Hematopoietic multipotent progenitor cell treated with erythropoietin and hydrocortisone succinate and interleukin-3 and kit ligand, for 17 days (in vitro differentiated cells): ENCODE results near the gene GASK1A.
"Not testable (repeated sequence)": the region's sequence is repeated elsewhere in the genome, so short reads cannot be mapped to it uniquely, and the experiment has no call there.

Experiments
- DNase-seq: peaks from one replicate; pipeline ENCODE4 v3.0.0-alpha.2; 2015; ENCODE audit warnings: low spot score

Gene GASK1A

DNA sequence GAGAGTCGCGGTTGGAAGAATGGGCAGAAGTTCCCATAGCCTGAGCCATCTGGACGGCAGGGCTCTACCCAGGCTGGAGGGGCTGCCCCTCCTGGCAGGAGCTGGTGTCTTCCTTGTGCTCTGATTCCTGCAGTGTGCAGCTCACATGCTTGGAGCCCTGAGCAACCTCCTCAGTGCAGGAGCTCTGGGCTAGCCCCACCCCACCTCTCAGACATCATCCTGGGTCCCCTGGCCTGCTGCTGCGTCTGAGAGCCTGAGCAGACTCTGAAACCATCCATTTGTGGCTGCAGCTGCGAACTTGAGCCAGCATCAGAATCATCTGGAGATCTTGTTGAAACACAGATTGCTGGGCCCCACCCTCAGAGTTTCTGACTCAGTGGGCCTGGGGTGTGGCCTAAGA lies 84.0 kb downstream of the GASK1A start:
- no peak for DNase-seq

DNA sequence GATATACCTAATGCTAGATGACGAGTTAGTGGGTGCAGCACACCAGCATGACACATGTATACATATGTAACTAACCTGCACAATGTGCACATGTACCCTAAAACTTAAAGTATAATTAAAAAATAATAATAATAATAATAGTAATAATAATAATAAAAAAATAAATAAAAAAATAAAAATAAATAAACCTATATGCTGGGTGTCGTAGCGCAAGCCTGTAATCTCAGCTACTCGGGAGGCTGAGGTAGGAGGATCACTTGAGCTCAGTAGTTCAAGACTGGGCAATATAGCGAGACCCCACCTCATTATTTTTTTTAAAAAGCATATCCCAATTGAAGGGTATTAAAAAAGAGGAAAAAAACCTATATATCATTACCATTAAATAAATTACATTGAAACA lies 91.6 kb downstream of the GASK1A start:
- not testable (repeated sequence) for DNase-seq

DNA sequence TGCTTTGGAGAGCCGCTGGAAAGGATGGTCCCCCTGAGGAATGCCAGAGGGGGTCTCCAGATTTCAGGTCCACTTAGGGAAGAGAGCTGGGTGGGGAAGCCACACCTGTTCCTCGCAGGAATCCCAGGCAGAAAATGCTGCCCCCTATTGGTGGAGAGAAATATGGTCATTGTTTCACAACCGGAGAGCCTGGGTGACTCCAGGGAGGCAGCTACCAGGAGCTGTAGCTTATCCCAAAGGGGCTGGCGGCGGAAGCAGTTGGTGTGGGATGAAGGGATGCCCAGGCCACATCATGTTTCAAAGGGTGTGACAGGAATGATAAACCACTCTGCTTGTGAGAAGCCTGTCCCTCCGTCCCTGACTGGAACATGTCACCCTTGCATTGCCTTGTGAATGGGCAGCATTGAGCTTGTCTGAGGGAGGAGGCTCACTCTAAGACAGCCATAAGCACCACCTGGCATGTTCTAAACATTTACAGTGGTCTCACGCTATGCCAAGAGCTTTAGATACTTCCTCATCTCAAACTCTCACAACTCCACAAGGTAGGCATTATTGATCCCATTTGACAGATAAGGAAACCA lies 92.3 kb downstream of the GASK1A start:
- DNase-seq: peak; percentile 27

GRCh38 chr3:43072361-43072760 lies 93.2 kb downstream of the GASK1A start:
- DNase-seq: no peak

DNA sequence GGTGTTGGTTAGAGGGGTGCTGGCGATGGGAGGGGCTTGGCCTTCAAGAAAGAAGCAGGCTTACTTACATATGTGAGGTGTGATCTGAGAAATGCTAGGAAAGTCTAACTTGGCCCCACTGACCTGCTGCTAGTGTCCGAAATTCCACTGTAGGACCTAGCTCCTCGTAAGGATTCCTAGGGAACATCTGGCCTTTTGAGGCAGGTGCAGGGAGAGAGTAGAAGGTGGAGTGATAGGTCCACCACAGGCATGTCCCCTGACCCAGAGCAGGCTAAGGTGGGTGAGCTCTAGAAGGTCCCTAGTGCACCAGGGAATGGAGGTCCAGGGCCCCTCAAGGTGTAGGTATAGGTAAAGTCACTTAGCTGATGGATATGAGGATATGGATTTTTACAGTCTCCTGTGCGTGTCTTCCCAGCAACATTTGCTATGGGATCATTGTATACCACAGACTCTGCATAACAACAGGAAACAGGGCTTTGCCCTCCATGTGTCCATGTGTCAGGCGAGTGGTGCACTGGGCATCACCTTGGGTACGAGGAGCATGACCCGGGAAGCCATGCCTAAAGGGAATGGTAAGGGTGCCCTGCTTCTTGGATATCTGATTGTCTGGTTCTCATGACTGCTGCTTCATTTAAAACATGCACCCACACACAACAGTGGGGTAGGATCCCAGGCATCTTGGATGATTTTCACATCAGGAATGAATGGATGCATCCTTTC lies 94.2 kb downstream of the GASK1A start:
- DNase-seq: no peak

GRCh38 chr3:43073836-43074220 lies 94.7 kb downstream of the GASK1A start:
- DNase-seq: no peak

GRCh38 chr3:43074482-43074881 lies 95.4 kb downstream of the GASK1A start:
- no peak for DNase-seq

- DNase-seq: no peak
These were observed 96.0 kb downstream of the GASK1A start for GRCh38 chr3:43074901-43075689.

GRCh38 chr3:43075904-43076661 lies 97.0 kb downstream of the GASK1A start:
- no peak for DNase-seq

GRCh38 chr3:43076857-43077256 lies 97.7 kb downstream of the GASK1A start:
- no peak for DNase-seq

GRCh38 chr3:43077261-43077660 lies 98.2 kb downstream of the GASK1A start:
- DNase-seq: no peak

GRCh38 chr3:43077707-43078106 lies 98.6 kb downstream of the GASK1A start:
- DNase-seq: no peak

DNA sequence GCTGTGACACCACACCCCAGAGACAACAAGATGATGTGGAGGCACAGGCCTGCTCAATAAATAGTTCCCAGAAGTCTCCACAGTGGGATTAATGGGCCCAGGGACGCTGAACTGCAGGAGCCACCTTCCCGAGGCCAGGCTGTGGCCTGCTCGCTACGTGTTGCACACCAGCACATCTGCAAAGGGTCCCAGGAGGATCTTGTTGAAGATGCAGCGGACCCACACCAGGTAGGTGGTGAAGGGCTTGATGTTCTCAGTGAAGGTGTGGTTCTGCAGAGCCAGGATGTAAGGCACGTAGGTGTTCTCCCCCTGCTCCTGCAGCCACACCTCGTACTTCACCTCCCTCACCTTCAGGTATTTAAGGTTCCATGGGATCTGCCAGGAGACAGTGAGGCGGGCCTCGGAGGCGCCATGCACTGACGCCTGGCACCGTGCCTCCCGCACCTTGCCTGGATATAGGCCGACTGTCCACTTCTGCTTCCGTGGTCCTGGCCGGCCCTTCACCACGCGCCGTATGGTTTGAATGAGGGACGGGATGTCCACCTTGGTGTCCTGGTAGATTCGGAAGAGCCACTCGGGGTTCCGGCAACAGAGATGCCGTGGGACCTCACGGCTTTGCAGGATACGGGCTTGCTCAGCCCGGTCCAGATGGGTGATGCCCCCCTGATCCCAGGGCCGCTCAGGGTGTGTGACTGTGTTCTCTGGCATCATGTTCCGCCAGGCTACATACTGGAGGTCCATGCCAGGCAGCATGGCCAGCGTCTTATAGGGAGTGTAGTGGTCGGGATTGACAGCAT lies 100.6 kb downstream of the GASK1A start:
- no peak for DNase-seq

DNA sequence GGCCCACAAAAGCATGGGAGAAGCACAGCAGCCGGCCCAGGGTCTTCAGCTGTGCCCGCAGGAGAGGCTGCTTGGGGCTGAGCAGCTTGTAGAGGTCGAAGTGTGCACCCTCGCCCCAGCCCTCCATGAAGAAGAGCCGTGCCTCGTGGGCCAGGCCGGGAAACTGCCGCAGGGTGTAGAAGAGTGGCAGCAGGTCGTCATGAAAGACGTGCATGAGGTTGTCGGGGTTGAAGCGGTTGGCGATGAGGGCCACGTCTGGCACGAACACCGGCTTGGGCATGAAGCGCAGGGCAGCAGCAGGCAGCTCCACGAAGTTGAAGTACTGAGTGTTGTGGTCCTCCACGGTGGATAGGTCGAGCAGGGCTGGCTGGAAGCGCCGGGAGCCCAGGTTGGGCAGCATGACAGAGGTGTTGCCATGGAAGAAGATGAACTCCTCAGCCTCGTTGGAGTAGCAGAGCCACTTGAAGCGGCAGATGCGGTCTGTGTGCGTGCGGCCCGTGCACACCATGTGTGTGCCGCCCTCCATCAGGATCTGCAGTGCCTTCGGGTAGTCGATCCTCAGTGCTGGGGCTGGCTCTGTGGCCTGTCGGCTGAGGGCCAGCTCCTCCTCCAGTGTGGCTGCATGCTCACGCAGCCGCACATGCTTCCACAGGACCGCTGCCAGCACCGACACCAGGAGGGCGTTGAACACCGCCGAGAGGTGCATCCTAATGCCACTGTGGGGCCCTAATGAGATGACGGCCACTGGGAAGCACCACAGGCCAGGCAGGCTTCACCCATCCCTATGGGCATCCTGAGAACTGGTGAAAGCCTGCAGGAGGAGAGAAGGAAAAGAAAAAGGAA lies 101.8 kb downstream of the GASK1A start:
- no peak for DNase-seq

DNA sequence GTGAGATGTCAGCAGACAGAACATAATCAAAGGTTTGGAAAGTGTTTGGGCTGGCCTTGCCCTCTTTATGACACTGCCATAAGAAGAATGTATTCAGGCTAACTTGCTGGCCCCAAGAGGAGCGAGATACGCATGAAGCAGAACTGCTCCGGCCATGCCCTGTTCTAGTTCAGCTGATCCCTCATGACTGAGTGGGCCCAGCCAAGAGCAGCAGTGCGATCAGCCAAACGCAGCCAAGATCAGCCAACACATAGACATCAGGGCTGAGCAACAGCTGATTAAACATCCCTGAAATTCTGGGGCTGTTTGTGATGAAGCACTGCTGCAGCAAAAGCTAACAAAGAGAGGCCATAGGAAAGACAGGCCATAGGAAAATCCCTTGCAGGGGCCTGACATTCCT lies 102.7 kb downstream of the GASK1A start:
- DNase-seq: no peak

- no peak for DNase-seq
These were observed 103.3 kb downstream of the GASK1A start for GRCh38 chr3:43082457-43082856.

DNA sequence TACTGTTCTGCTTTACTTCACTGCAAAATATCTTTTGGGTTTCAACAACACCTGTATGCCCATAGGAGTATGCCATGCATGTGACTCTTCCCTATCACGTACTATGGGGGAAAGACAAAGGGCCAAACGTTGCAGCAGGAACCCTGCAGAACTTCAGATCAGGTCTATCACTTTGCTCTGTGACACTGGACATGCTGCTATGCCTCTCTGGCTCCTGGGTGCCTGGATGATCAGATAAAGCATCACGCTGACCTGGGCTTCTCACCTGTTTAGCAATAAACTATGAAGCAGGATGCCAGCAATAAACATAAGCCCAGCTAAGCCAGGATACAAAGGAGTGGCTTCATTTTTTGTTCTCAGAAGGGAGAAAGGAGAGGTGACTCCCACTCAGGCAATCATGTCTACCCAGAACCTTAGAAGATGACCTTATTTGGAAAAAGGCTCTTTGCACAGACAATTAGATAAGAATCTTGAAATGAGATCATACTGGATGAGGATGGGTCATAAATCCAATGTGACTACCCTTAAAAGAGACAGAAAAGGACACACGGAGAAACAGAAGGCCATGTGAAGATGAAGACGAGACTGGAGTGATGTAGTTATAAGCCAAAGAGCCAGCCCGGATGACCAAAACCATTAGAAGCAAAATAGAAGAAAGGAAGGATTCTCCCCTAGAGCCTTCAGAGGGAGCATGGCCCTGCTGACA lies 107.5 kb downstream of the GASK1A start:
- no peak for DNase-seq

- no peak for DNase-seq
These were observed 108.2 kb downstream of the GASK1A start for GRCh38 chr3:43087249-43087776.

DNA sequence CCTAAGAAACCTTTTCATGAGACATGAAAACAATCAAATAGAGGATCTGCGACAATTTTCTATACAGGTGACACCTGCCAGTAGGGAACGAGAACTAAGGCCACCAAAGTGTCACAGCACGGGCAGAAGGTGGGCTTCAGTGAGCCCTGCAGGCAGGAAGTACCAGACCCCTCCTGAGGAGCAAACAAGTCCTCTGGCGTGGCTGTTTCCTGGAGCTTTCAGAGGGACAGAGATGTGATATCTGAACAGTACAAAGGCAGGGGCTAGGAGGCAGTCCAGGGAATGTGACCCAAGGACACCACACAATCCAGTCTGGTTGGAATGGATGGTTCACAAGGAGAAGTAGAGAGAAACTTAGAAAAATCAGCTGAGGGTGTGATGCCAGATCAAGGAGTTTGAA lies 110.0 kb downstream of the GASK1A start:
- DNase-seq: no peak

- no peak for DNase-seq
These were observed 111.1 kb downstream of the GASK1A start for GRCh38 chr3:43090238-43090637.
